Body of pancreas (tissue), 4 donors: ENCODE data around the gene TTC39C.

ENCODE experiments used
- POLR2A ChIP-seq, 3 donors: fragments of 450-650 bp; IDR thresholded peaks; one replicate each; pipeline ENCODE4 v1.6.1; 2016; ENCODE audit warnings: antibody characterized with exemption in 3 of 3, mild to moderate bottlenecking in 2 of 3
- TF ChIP-seq, protein P1 (sequence below), 7 experiments: fragments of 450-650 bp in 4 of 7; fragments of 200-600 bp in 3 of 7; sonication (generic) in 3 of 7; IDR thresholded peaks; one replicate each; pipeline ENCODE4 v1.5.1; 2016 to 2019; ENCODE audit warnings: antibody characterized with exemption in 7 of 7

DNA sequence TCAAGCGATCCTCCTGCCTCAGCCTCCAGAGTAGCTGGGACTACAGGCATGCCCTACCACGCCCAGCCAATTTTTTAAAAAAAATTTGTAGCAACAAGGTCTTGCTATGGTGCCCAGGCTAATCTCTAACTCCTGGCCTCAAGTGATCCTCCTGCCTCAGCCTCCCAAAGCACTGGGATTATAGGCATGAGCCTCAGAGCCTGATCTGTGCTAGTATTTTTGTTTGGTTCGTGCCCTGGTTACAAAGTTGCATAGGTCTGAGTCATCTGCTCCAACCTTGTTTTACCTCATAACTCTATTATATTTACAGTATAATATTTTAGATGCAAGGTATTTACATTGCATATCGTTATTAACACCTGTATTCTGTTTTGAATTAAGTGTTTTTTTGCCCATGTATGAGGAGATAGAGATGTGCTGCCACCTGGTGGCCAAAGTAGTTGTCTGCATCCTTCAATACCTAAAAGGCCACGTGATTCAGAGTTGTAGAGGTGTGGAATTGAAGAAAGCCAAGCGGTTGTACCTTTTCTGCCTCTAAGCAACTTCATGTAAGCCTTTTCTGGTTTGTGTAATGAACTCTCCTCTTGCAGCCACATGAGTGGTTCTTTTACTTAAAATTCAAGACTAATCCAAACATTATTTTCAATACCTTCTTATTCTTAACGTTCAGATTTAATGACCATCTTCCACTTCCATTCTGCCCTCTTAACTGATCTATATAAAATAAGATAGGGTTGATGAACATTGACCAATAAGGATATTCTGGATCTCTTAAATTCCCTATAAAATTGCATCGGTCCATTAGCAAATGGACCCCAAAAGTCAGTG, 104.4 kb downstream of the TTC39C start:
- TF ChIP-seq, protein P1, sequence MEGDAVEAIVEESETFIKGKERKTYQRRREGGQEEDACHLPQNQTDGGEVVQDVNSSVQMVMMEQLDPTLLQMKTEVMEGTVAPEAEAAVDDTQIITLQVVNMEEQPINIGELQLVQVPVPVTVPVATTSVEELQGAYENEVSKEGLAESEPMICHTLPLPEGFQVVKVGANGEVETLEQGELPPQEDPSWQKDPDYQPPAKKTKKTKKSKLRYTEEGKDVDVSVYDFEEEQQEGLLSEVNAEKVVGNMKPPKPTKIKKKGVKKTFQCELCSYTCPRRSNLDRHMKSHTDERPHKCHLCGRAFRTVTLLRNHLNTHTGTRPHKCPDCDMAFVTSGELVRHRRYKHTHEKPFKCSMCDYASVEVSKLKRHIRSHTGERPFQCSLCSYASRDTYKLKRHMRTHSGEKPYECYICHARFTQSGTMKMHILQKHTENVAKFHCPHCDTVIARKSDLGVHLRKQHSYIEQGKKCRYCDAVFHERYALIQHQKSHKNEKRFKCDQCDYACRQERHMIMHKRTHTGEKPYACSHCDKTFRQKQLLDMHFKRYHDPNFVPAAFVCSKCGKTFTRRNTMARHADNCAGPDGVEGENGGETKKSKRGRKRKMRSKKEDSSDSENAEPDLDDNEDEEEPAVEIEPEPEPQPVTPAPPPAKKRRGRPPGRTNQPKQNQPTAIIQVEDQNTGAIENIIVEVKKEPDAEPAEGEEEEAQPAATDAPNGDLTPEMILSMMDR (IDR thresholded peaks at IDR 0.05) = peak; percentile 86 to 96 (median 90)
- TF ChIP-seq POLR2A (IDR thresholded peaks at IDR 0.05) = no peak
